Esophagus squamous epithelium (tissue), 5 donors: ENCODE measurements around the gene GRK5. TPM values are rescaled to one million over a fixed set of nuclear protein-coding genes. Genes with fewer than 3 reads are reported as not detected.

Source experiments
- DNase-seq: peaks from one replicate; lab custom pipeline; 2025; lab: John Stamatoyannopoulos, UW
- H3K27ac ChIP-seq, 4 donors: fragments of 200-600 bp; sonication (generic); one replicate each; pipeline ENCODE4 v1.5.1; 2016 to 2019; ENCODE audit warnings: mild to moderate bottlenecking in 1 of 4
- H3K27me3 ChIP-seq, 4 donors: fragments of 200-600 bp; sonication (generic); 1 replicate in 3 of 4; 2 replicates in 1 of 4; pipeline versions ENCODE4 v1.5.1 to v1.6.0; 2017 to 2021; ENCODE audit warnings: antibody characterized with exemption in 1 of 4
- H3K36me3 ChIP-seq, 3 donors: fragments of 200-600 bp; sonication (generic); one replicate each; pipeline ENCODE4 v1.5.1; 2016 to 2019
- H3K4me1 ChIP-seq, 3 donors: fragments of 200-600 bp; sonication (generic); one replicate each; pipeline ENCODE4 v1.5.1; 2017 to 2019
- H3K4me3 ChIP-seq, 4 donors: fragments of 200-600 bp; sonication (generic); 1 replicate in 3 of 4; 2 replicates in 1 of 4; pipeline ENCODE4 v1.5.1; 2016 to 2019; ENCODE audit warnings: mild to moderate bottlenecking in 2 of 4, moderate library complexity in 1 of 4
- H3K9me3 ChIP-seq, 3 donors: fragments of 200-600 bp; sonication (generic); one replicate each; pipeline ENCODE4 v1.5.1; 2016 to 2019
- CTCF ChIP-seq, 6 experiments: fragments of 450-650 bp in 4 of 6; fragments of 200-600 bp in 2 of 6; sonication (generic) in 2 of 6; IDR thresholded peaks; one replicate each; pipeline ENCODE4 v1.5.1; 2016 to 2019; ENCODE audit warnings: antibody characterized with exemption in 6 of 6, mild to moderate bottlenecking in 4 of 6, moderate library complexity in 4 of 6
- POLR2A ChIP-seq, 4 donors: fragments of 450-650 bp; IDR thresholded peaks; one replicate each; pipeline ENCODE4 v1.6.1; 2017; ENCODE audit warnings: antibody characterized with exemption in 4 of 4, mild to moderate bottlenecking in 4 of 4, moderate library complexity in 3 of 4
- WGBS, 2 donors: methylation state at CpG; one replicate each; pipeline ENCODE4 v1.1.5; 2018; 5-methylcytosine and 5-hydroxymethylcytosine counted together
- intact Hi-C: fragments of 100-400 bp; cut with DNase I; formaldehyde crosslinking; loops from one replicate; pipeline ENCODE4 v1.15.0; 2022
- total RNA-seq, 4 donors: library from RNA; depleted of rRNA; stranded (reverse); fragments of >200 nt; gene quantifications; one replicate each; pipeline ENCODE4 v1.1.0, GENCODE V29; 2016
- donor health status: DM: yes; HTN: yes; CAD: no.

The GRK5 gene
- total RNA-seq, 4 donors from 2014 or later, result 2.4 to 18.9 (median 6.3) TPM

GRCh38 chr10:119350502-119351097, 143.2 kb downstream of the GRK5 start:
- Histone ChIP-seq H3K4me3 (no peak overlapping the region), H3K36me3 (peaks cover 0 to 4% (median 0%) of the 10 kb centered on the region in 3 donors), H3K27me3 (no peaks in the 10 kb centered on the region), H3K9me3 (peaks cover 0 to 5% (median 0%) of the 10 kb centered on the region in 3 donors), H3K27ac (peak overlapping the region in 2 of 4 donors; percentile 61 to 78), H3K4me1 (peaks cover 0 to 42% (median 23%) of the 10 kb centered on the region in 3 donors)
- 55 to 73% methylated on average over 8 of the region's 8 CpGs for WGBS, 2 donors
- DNase-seq, result no peak
- intact Hi-C loops, result no loop called here
- TF ChIP-seq CTCF (IDR thresholded peaks at IDR 0.05), result no peak

- Histone ChIP-seq H3K4me3 (no peak overlapping the region), H3K9me3 (peaks cover 0 to 9% (median 5%) of the 10 kb centered on the region in 3 donors), H3K4me1 (peaks cover 0 to 38% (median 23%) of the 10 kb centered on the region in 3 donors), H3K27ac (peak overlapping the region in 2 of 4 donors; percentile 61 to 78), H3K36me3 (peaks cover 0 to 4% (median 0%) of the 10 kb centered on the region in 3 donors), H3K27me3 (no peaks in the 10 kb centered on the region)
- intact Hi-C loops, result no loop called here
- 82 to 100% methylated on average over 4 of the region's 4 CpGs for WGBS, 2 donors
- no peak for DNase-seq
- TF ChIP-seq POLR2A (IDR thresholded peaks at IDR 0.05) (no peak), CTCF (IDR thresholded peaks at IDR 0.05) (no peak)
Measured at GRCh38 chr10:119351189-119351588, 143.8 kb downstream of the GRK5 start.

GRCh38 chr10:119352042-119352441, 144.7 kb downstream of the GRK5 start:
- Histone ChIP-seq H3K4me1 (peaks cover 0 to 33% (median 23%) of the 10 kb centered on the region in 3 donors), H3K9me3 (peaks cover 0 to 12% (median 7%) of the 10 kb centered on the region in 3 donors), H3K27ac (no peak overlapping the region), H3K4me3 (no peak overlapping the region), H3K36me3 (peaks cover 0 to 4% (median 0%) of the 10 kb centered on the region in 3 donors), H3K27me3 (no peaks in the 10 kb centered on the region)
- intact Hi-C loops, result no loop called here
- no peak for TF ChIP-seq CTCF (IDR thresholded peaks at IDR 0.05)
- no peak for TF ChIP-seq POLR2A (IDR thresholded peaks at IDR 0.05)
- WGBS, 2 donors, result 61 to 86% methylated on average over 2 of the region's 2 CpGs
- no peak for DNase-seq

- Histone ChIP-seq H3K27ac (no peak overlapping the region), H3K4me3 (no peak overlapping the region), H3K9me3 (peaks cover 0 to 12% (median 7%) of the 10 kb centered on the region in 3 donors), H3K4me1 (peaks cover 0 to 41% (median 23%) of the 10 kb centered on the region in 3 donors), H3K27me3 (no peaks in the 10 kb centered on the region), H3K36me3 (peaks cover 0 to 4% (median 0%) of the 10 kb centered on the region in 3 donors)
- whole genome bisulfite sequencing, 2 donors, result 91 to 92% methylated on average over 6 of the region's 6 CpGs
- DNase-seq, result no peak
- TF ChIP-seq CTCF (IDR thresholded peaks at IDR 0.05) (no peak), POLR2A (IDR thresholded peaks at IDR 0.05) (no peak)
- intact Hi-C loops, result no loop called here
Measured at GRCh38 chr10:119352807-119353206, 145.4 kb downstream of the GRK5 start.

- no peak overlapping the region for H3K27ac ChIP-seq
- peaks cover 0 to 4% (median 0%) of the 10 kb centered on the region in 3 donors for H3K36me3 ChIP-seq
- H3K4me1 ChIP-seq, result peaks cover 0 to 38% (median 23%) of the 10 kb centered on the region in 3 donors
- TF ChIP-seq CTCF (IDR thresholded peaks at IDR 0.05) (no peak), POLR2A (IDR thresholded peaks at IDR 0.05) (no peak)
- 69% methylated on average over 1 of the region's 2 CpGs; no CpG with 5 or more reads in 1 of the 2 donors for WGBS, 2 donors
- peaks cover 0 to 12% (median 7%) of the 10 kb centered on the region in 3 donors for H3K9me3 ChIP-seq
- no peaks in the 10 kb centered on the region for H3K27me3 ChIP-seq
- intact Hi-C loops, result no loop called here
- no peak for DNase-seq
- no peak overlapping the region for H3K4me3 ChIP-seq
Measured at GRCh38 chr10:119353421-119353820, 146.1 kb downstream of the GRK5 start.
